B cell (primary cell): Measurements from ENCODE around the gene CYTH2. TPM values are rescaled to one million over a fixed set of nuclear protein-coding genes. Genes with fewer than 3 reads are reported as not detected.

ENCODE experiments used
- ATAC-seq: fragments of 200-7000 bp; cut with Tn5 transposase; one replicate; pipeline ENCODE4 v1.10.0; 2021; ENCODE audit warnings: low read depth, mild to moderate bottlenecking, moderate number of reproducible peaks, moderate library complexity
- CTCF ChIA-PET: fragments of 350-600 bp; sonication (Branson Sonifier 250); formaldehyde crosslinking; loops from one replicate; lab custom pipeline; 2021; ENCODE audit warnings: antibody characterized with exemption, inconsistent platforms; lab: Charles Lee
- POLR2A ChIA-PET: fragments of 350-600 bp; sonication (Branson Sonifier 250); formaldehyde crosslinking; loops from one replicate; lab custom pipeline; 2021; ENCODE audit warnings: antibody characterized with exemption; lab: Charles Lee
- DNase-seq: peaks from one replicate; pipeline ENCODE4 v3.0.0; 2013
- H2AFZ ChIP-seq: 2 replicates; pipeline ENCODE4 v1.6.1; 2012; ENCODE audit warnings: mild to moderate bottlenecking, low read depth, low read length; ENCODE audit not compliant: insufficient read depth, poor library complexity, severe bottlenecking
- H3K27ac ChIP-seq, 2 donors: 1 replicate in 1 of 2; 2 replicates in 1 of 2; pipeline ENCODE4 v1.5.1; 2012 to 2013; ENCODE audit warnings: low read length in 2 of 2, mild to moderate bottlenecking in 2 of 2, moderate library complexity in 1 of 2
- H3K27me3 ChIP-seq, 4 experiments: fragments of 200-600 bp in 1 of 4; sonication (generic) in 1 of 4; replicated peaks in 1 of 4; 1 replicate in 2 of 4; 2 replicates in 2 of 4; pipeline versions ENCODE4 v1.6.1 to v1.7.0; 2013 to 2016; ENCODE audit warnings: low read length in 3 of 4, mild to moderate bottlenecking in 2 of 4, mixed read lengths in 1 of 4, moderate library complexity in 1 of 4; ENCODE audit not compliant: insufficient read depth in 4 of 4, control insufficient read depth in 3 of 4; ENCODE audit errors: control extremely low read depth in 1 of 4
- H3K36me3 ChIP-seq, 2 experiments: replicated peaks in 1 of 2; 1 replicate in 1 of 2; 2 replicates in 1 of 2; pipeline versions ENCODE4 v1.6.1 to v1.7.1; 2013; ENCODE audit warnings: low read length in 1 of 2; ENCODE audit not compliant: insufficient read depth in 2 of 2, control insufficient read depth in 1 of 2; ENCODE audit errors: control extremely low read depth in 1 of 2, extremely low read depth in 1 of 2
- H3K4me1 ChIP-seq, 2 donors: fragments of 200-600 bp in 1 of 2; sonication (generic) in 1 of 2; 1 replicate in 1 of 2; 2 replicates in 1 of 2; pipeline versions ENCODE4 v1.5.1 to v1.6.1; 2013 to 2017; ENCODE audit warnings: low read length in 2 of 2; ENCODE audit not compliant: control insufficient read depth in 2 of 2, insufficient read depth in 2 of 2
- H3K4me2 ChIP-seq: replicated peaks from 2 replicates; pipeline ENCODE3; 2012; ENCODE audit warnings: mild to moderate bottlenecking, low read depth, low read length; ENCODE audit not compliant: poor library complexity, severe bottlenecking
- H3K4me3 ChIP-seq, 5 experiments: fragments of 200-600 bp in 1 of 5; sonication (generic) in 1 of 5; 1 replicate in 3 of 5; 2 replicates in 2 of 5; pipeline versions ENCODE4 v1.5.1 to v1.7.0; 2011 to 2016; ENCODE audit warnings: low read length in 4 of 5, mild to moderate bottlenecking in 4 of 5, low read depth in 2 of 5, control low read depth in 1 of 5, moderate library complexity in 1 of 5; ENCODE audit not compliant: insufficient read depth in 1 of 5; ENCODE audit errors: control extremely low read depth in 1 of 5, extremely low read depth in 1 of 5
- H3K79me2 ChIP-seq: fragments of 200-600 bp; sonication (generic); one replicate; pipeline ENCODE4 v1.6.0; 2016; ENCODE audit warnings: low read length; ENCODE audit not compliant: control insufficient read depth, insufficient read depth
- H3K9ac ChIP-seq: fragments of 200-600 bp; sonication (generic); 2 replicates; pipeline ENCODE4 v1.6.1; 2017; ENCODE audit warnings: mild to moderate bottlenecking, low read length, moderate library complexity
- H3K9me3 ChIP-seq, 3 donors: one replicate each; pipeline versions ENCODE4 v1.6.1 to v1.7.1; 2013; ENCODE audit warnings: low read length in 2 of 3; ENCODE audit not compliant: control insufficient read depth in 2 of 3, insufficient read depth in 1 of 3; ENCODE audit errors: control extremely low read depth in 1 of 3
- H4K20me1 ChIP-seq: 2 replicates; pipeline ENCODE4 v1.6.0; 2012; ENCODE audit warnings: mild to moderate bottlenecking, low read length; ENCODE audit not compliant: insufficient read depth, control insufficient read depth, poor library complexity, severe bottlenecking
- H3K27ac Mint-ChIP-seq: one replicate; pipeline ENCODE4 v1.8.0; 2021; ENCODE audit warnings: mixed read lengths
- H3K27me3 Mint-ChIP-seq: one replicate; pipeline ENCODE4 v1.8.0; 2021; ENCODE audit warnings: mixed read lengths
- H3K4me1 Mint-ChIP-seq: one replicate; pipeline ENCODE4 v1.8.0; 2021; ENCODE audit warnings: mixed read lengths
- H3K4me3 Mint-ChIP-seq: one replicate; pipeline ENCODE4 v1.8.0; 2021; ENCODE audit warnings: mixed read lengths
- H3K9me3 Mint-ChIP-seq: one replicate; pipeline ENCODE4 v1.8.0; 2022; ENCODE audit warnings: mixed read lengths; ENCODE audit not compliant: insufficient read depth
- EZH2 ChIP-seq: IDR thresholded peaks from 2 replicates; pipeline ENCODE4 v1.6.1; 2012; ENCODE audit warnings: borderline replicate concordance, low read depth, mild to moderate bottlenecking, moderate library complexity, low read length; ENCODE audit not compliant: insufficient read depth, poor library complexity, severe bottlenecking
- WGBS: methylation state at CpG from one replicate; pipeline ENCODE4 v1.1.5; 2013; ENCODE audit warnings: missing lambda C conversion rate; ENCODE audit not compliant: insufficient coverage; 5-methylcytosine and 5-hydroxymethylcytosine counted together
- intact Hi-C: fragments of 100-400 bp; cut with micrococcal nuclease; formaldehyde crosslinking; loops from one replicate; pipeline ENCODE4 v1.10.0; 2022
- polyA plus RNA-seq: library from polyadenylated mRNA; depleted of rRNA; stranded (reverse); fragments of >200 nt; gene quantifications from 2 replicates; pipeline ENCODE4 v1.2.3, GENCODE V29; 2012
- total RNA-seq, 2 donors: library from RNA; stranded (reverse); fragments of 120-200 nt in 1 of 2; gene quantifications; 1 replicate in 1 of 2; 2 replicates in 1 of 2; pipeline versions ENCODE4 v1.2.3 to v1.2.4, GENCODE V29; 2013 to 2022
- TF ChIP-seq, protein P1 (sequence below): fragments of 200-600 bp; IDR thresholded peaks from one replicate; pipeline ENCODE4 v1.8.0; 2022; ENCODE audit warnings: antibody characterized with exemption, mild to moderate bottlenecking

Gene CYTH2
- total and polyA plus RNA-seq, 2 donors (not counting 1 experiment from before 2014, with no cell fraction given): 40.7 to 56.0 TPM

DNA sequence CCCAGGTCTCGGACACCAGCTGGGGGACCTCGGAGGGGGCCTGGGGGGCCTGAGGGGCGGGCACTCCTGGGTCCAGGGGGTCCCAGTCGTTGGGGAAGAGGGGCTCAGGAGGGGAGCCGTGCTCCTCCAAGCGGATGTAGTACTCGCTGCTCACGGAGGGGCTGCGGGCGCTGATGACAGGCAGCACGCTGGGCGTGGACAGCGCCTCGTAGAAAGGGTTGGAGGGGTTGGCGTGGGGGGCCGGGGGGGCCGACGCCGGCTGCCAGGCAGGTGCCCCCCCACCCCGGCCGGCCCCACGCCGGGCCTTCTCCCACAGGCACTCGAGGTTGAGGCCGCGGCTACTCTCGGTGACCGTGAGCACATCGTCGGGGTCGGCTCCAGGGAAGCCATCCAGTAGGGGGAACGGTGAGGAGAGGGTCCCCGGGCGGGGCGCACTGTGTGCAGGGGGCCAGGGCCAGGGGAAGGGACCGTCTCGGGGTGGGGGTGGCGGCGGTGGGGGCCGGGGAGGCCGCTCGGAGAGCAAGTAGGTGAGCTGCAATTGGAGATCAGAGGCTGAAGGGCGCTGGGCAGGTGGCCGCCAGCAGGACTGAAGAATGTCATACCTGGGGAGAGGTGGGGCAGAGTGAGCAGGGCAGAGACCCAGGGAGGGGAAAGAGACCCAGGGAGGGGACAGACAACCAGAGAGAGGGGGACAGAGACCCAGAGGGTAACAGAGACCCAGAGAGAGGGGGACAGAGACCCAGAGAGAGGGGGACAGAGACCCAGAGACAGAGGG lies 30.3 kb downstream of the CYTH2 start:
- TF ChIP-seq EZH2: no peak
- TF ChIP-seq, protein P1, sequence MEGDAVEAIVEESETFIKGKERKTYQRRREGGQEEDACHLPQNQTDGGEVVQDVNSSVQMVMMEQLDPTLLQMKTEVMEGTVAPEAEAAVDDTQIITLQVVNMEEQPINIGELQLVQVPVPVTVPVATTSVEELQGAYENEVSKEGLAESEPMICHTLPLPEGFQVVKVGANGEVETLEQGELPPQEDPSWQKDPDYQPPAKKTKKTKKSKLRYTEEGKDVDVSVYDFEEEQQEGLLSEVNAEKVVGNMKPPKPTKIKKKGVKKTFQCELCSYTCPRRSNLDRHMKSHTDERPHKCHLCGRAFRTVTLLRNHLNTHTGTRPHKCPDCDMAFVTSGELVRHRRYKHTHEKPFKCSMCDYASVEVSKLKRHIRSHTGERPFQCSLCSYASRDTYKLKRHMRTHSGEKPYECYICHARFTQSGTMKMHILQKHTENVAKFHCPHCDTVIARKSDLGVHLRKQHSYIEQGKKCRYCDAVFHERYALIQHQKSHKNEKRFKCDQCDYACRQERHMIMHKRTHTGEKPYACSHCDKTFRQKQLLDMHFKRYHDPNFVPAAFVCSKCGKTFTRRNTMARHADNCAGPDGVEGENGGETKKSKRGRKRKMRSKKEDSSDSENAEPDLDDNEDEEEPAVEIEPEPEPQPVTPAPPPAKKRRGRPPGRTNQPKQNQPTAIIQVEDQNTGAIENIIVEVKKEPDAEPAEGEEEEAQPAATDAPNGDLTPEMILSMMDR: no peak
- peaks cover 35 to 36% of the 10 kb centered on the region in 2 donors for H3K4me1 ChIP-seq
- Mint-ChIP-seq H3K27me3 (peaks cover 18% of the 10 kb centered on the region), H3K9me3 (no peaks in the 10 kb centered on the region), H3K27ac (no peak overlapping the region), H3K4me1 (peaks cover 24% of the 10 kb centered on the region), H3K4me3 (no peak overlapping the region)
- H3K79me2 ChIP-seq: no peaks in the 10 kb centered on the region
- no peak overlapping the region for H2AFZ ChIP-seq
- no peaks in the 10 kb centered on the region for H4K20me1 ChIP-seq
- no peak for ATAC-seq
- DNase-seq: peak; percentile 12
- peaks cover 0 to 50% (median 22%) of the 10 kb centered on the region in 4 experiments for H3K27me3 ChIP-seq
- CTCF ChIA-PET: interaction anchor here (2.6 kb wide), 1 partner anchor 11 kb away, joined by 8 read pairs; no protein-coding TSS in a partner anchor
- no peaks in the 10 kb centered on the region for H3K36me3 ChIP-seq
- intact Hi-C loops: loop anchor here (10.0 kb wide), 1 partner anchor 105 kb away; the partner anchor contains the start of genes GRIN2D and KDELR1
- H3K27ac ChIP-seq: no peak overlapping the region
- POLR2A ChIA-PET: no interaction called here
- no peak overlapping the region for H3K4me3 ChIP-seq
- no peak overlapping the region for H3K9ac ChIP-seq
- H3K4me2 ChIP-seq: peak overlapping the region; percentile 62
- H3K9me3 ChIP-seq: peaks cover 0 to 21% (median 0%) of the 10 kb centered on the region in 3 donors
- 74% methylated on average over 37 of the region's 44 CpGs for WGBS
